ENCODE data around the gene DHRS13. TPM values are rescaled to one million over a fixed set of nuclear protein-coding genes. Genes with fewer than 3 reads are reported as not detected.
"Not testable (repeated sequence)": the region's sequence is repeated elsewhere in the genome, so short reads cannot be mapped to it uniquely, and the experiment has no call there.

Gene DHRS13
- total and polyA plus RNA-seq, 7 donors: 2.1 to 15.0 (median 3.9) TPM

DNA sequence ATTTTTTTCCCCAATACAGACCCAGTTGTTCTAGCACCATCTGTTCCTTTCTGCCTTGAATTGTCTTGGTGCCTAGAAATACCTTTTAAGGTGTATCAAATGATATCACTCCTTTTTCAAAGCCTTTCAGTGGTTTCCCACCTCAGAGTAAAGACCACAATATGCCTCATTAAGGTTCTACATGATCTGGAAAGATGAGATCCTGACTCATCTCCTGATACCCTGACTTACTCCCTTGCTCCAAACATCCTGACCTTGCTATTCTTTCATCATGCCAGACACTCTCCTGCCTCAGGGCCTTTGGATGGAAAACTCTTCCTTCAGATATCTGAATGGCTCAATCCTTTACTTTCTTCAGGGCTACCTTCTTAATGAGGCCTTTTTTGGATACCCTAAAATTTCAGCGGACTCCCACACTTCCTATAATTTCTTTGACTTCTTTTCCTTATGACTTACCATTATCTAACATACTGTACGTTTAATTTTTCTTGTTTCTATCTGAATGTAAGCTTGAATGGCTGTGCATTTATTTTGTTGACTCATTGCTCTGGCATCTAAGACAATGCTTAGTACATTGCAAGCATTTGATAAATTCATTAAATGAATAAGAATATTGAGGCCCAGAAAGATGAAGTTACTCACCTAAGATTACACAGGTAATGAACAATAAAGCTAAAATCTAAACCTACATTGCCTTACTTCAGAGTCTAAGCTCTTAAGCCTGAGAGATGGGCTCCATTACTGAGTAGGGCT, 24.5 kb downstream of the DHRS13 start:
- TF ChIP-seq POLR2AphosphoS5 (IDR thresholded peaks at IDR 0.05) (no peak), EP300 (IDR thresholded peaks at IDR 0.05) (no peak), POLR2A (IDR thresholded peaks at IDR 0.05) (no peak)
- intact Hi-C loops (cut with DNase I): no loop called here
- no peak overlapping the region for H3K4me3 ChIP-seq
- peaks cover 31 to 54% (median 44%) of the 10 kb centered on the region in 4 donors for H3K36me3 ChIP-seq
- no peaks in the 10 kb centered on the region for H3K4me1 ChIP-seq
- no peak overlapping the region for H3K27ac ChIP-seq
- DNase-seq: no peak
- no peaks in the 10 kb centered on the region for H3K9me3 ChIP-seq
- H3K27me3 ChIP-seq: no peaks in the 10 kb centered on the region
- WGBS, 2 donors: 88 to 91% methylated on average over 2 of the region's 2 CpGs

DNA sequence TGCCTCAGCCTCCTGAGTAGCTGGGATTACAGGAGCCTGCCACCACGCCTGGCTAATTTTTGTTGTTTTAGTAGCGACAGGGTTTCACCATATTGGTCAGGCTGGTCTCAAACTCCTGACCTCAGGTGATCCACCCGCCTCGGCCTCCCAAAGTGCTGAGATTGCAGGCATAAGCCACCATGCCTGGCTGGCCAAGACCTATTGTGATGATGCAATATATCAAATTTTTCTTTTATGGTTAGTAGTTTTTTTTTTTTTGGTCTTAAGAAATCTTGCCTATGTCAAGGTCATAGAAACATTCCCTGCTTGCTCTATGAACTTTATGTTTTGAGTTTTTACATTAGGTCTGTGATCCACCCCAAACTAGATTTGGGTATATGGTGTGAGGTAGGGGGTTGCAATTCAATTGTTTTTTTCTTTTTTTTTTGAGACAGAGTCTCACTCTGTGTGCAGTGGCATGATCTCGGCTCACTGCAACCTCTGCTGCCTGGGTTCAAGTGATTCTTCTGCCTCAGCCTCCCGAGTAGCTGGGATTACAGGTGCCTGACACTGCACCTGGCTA, 25.6 kb downstream of the DHRS13 start:
- DNase-seq: not testable (repeated sequence)

GRCh38 chr17:28875848-28876550, 26.9 kb downstream of the DHRS13 start:
- intact Hi-C loops (cut with DNase I): no loop called here
- Histone ChIP-seq H3K27ac (no peak overlapping the region), H3K4me3 (no peak overlapping the region), H3K9me3 (no peaks in the 10 kb centered on the region), H3K27me3 (no peaks in the 10 kb centered on the region), H3K4me1 (no peaks in the 10 kb centered on the region), H3K36me3 (peaks cover 10 to 31% (median 22%) of the 10 kb centered on the region in 4 donors)
- TF ChIP-seq EP300 (IDR thresholded peaks at IDR 0.05) (no peak), CTCF (IDR thresholded peaks at IDR 0.05) (no peak), POLR2AphosphoS5 (IDR thresholded peaks at IDR 0.05) (no peak), POLR2A (IDR thresholded peaks at IDR 0.05) (no peak)
- DNase-seq: no peak
- 39 to 65% methylated on average over 1 of the region's 1 CpG for WGBS, 2 donors

More for the DNA sequence above, 25.6 kb downstream of the DHRS13 start:
- H3K4me1 ChIP-seq; H3K27ac ChIP-seq; intact Hi-C loops (cut with DNase I); H3K4me3 ChIP-seq; H3K9me3 ChIP-seq; H3K27me3 ChIP-seq: not testable (repeated sequence)
- H3K36me3 ChIP-seq: peaks cover 22 to 43% (median 34%) of the 10 kb centered on the region in 4 donors
- 94 to 95% methylated on average over 6 of the region's 6 CpGs for WGBS, 2 donors

DNA sequence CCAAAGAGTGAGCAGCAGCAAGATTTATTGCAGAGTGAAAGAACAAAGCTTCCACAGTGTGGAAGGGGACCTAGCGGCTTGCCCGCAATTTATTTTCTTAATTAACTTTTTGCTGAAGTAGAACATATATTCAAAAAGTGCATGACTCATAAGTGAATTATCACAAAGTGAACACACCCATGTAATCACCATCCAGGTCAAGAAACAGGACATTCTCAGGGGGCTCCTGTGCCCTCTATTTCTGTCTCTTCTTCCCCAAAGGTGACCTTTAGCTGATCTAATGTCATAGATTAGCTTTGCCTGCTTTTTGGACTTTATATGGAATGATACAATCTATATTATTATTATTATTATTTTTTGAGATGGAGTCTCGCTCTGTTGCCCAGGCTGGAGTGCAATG, 28.1 kb downstream of the DHRS13 start:
- H3K4me1 ChIP-seq: no peaks in the 10 kb centered on the region
- H3K27me3 ChIP-seq: no peaks in the 10 kb centered on the region
- no peaks in the 10 kb centered on the region for H3K9me3 ChIP-seq
- TF ChIP-seq POLR2A (IDR thresholded peaks at IDR 0.05) (no peak), POLR2AphosphoS5 (IDR thresholded peaks at IDR 0.05) (no peak), CTCF (IDR thresholded peaks at IDR 0.05) (no peak), EP300 (IDR thresholded peaks at IDR 0.05) (no peak)
- no peak overlapping the region for H3K27ac ChIP-seq
- intact Hi-C loops (cut with DNase I): no loop called here
- WGBS, 2 donors: 70 to 78% methylated on average over 3 of the region's 3 CpGs
- DNase-seq: no peak
- no peak overlapping the region for H3K4me3 ChIP-seq
- peaks cover 2 to 19% (median 10%) of the 10 kb centered on the region in 4 donors for H3K36me3 ChIP-seq

GRCh38 chr17:28873839-28874238, 29.0 kb downstream of the DHRS13 start:
- WGBS, 2 donors: 90 to 94% methylated on average over 7 of the region's 7 CpGs
- Histone ChIP-seq H3K4me3 (no peak overlapping the region), H3K9me3 (no peaks in the 10 kb centered on the region), H3K27ac (no peak overlapping the region), H3K36me3 (peaks cover 0 to 10% (median 1%) of the 10 kb centered on the region in 4 donors), H3K4me1 (no peaks in the 10 kb centered on the region), H3K27me3 (no peaks in the 10 kb centered on the region)
- DNase-seq: no peak
- intact Hi-C loops (cut with DNase I): no loop called here
- no peak for TF ChIP-seq POLR2A (IDR thresholded peaks at IDR 0.05)
- TF ChIP-seq POLR2AphosphoS5 (IDR thresholded peaks at IDR 0.05): no peak
- TF ChIP-seq EP300 (IDR thresholded peaks at IDR 0.05): no peak
- no peak for TF ChIP-seq CTCF (IDR thresholded peaks at IDR 0.05)

All from sigmoid colon (tissue), 7 donors.